Right lobe of liver (tissue), 4 donors: ENCODE measurements around the gene HPCAL4.

Experiments used
- POLR2A ChIP-seq: fragments of 450-650 bp; IDR thresholded peaks from one replicate; pipeline ENCODE4 v1.6.1; 2017; ENCODE audit warnings: antibody characterized with exemption, mild to moderate bottlenecking
- TF ChIP-seq, protein P1 (sequence below), 4 donors: fragments of 200-600 bp in 3 of 4; fragments of 450-650 bp in 1 of 4; IDR thresholded peaks; one replicate each; pipeline versions ENCODE4 v1.5.1 to v1.8.0; 2016 to 2022; ENCODE audit warnings: antibody characterized with exemption in 4 of 4, mild to moderate bottlenecking in 2 of 4
- donor health status: DM: no; HTN: no; CAD: no.
- donor health status: DM: no; HTN: no; CAD: no.
- donor health status: DM: no; HTN: yes; CAD: no.

DNA sequence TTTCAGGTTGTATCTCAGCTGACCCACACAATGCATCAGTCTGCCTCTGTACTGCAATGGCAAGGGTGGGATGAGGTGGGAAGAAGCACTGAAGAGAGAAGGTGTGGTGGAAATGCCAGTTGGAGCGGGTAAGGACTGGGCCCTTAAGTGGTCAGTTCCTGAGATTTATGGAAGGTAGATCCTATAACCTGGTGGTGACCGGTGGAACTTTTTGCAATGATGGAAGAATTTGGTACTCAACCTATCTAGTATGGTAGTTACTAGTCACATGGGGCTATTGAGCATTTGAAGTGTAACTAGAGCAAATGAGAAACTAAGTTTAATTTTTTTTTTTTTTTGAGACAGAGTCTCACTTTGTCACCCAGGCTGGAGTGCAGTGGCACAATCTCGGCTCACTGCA, 8.2 kb upstream of the HPCAL4 start:
- TF ChIP-seq POLR2A = no peak
- TF ChIP-seq, protein P1, sequence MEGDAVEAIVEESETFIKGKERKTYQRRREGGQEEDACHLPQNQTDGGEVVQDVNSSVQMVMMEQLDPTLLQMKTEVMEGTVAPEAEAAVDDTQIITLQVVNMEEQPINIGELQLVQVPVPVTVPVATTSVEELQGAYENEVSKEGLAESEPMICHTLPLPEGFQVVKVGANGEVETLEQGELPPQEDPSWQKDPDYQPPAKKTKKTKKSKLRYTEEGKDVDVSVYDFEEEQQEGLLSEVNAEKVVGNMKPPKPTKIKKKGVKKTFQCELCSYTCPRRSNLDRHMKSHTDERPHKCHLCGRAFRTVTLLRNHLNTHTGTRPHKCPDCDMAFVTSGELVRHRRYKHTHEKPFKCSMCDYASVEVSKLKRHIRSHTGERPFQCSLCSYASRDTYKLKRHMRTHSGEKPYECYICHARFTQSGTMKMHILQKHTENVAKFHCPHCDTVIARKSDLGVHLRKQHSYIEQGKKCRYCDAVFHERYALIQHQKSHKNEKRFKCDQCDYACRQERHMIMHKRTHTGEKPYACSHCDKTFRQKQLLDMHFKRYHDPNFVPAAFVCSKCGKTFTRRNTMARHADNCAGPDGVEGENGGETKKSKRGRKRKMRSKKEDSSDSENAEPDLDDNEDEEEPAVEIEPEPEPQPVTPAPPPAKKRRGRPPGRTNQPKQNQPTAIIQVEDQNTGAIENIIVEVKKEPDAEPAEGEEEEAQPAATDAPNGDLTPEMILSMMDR (IDR thresholded peaks at IDR 0.05) = no peak
